ENCODE measurements around the gene WHRN. TPM values are rescaled to one million over a fixed set of nuclear protein-coding genes. Genes with fewer than 3 reads are reported as not detected.
A peak's percentile ranks its signal among the peaks of the same experiment; 100 is the strongest.

Gene WHRN
- total RNA-seq, 1 experiment from 2014 or later = 24.3 TPM

GRCh38 chr9:114511978-114512874 lies 7.0 kb upstream of the WHRN start (continued):
- TF ChIP-seq E2F5 (CRISPR knock-in tag; IDR thresholded peaks at IDR 0.05) (no peak), ZNF512 (CRISPR knock-in tag; IDR thresholded peaks at IDR 0.05; ENCODE audit: borderline replicate concordance) (no peak), E2F4 (CRISPR knock-in tag; IDR thresholded peaks at IDR 0.05; ENCODE audit: borderline replicate concordance, low read depth) (no peak), ZNF396 (CRISPR knock-in tag; IDR thresholded peaks at IDR 0.05; ENCODE audit: borderline replicate concordance) (no peak), ZNF281 (CRISPR knock-in tag; IDR thresholded peaks at IDR 0.05) (no peak), SMAD4 (CRISPR knock-in tag; IDR thresholded peaks at IDR 0.05) (no peak), GABPB1 (CRISPR knock-in tag; IDR thresholded peaks at IDR 0.05) (no peak), MAX (CRISPR knock-in tag; IDR thresholded peaks at IDR 0.05) (no peak), MXD4 (CRISPR knock-in tag; IDR thresholded peaks at IDR 0.05; ENCODE audit: borderline replicate concordance) (no peak), ZNF219 (CRISPR knock-in tag; IDR thresholded peaks at IDR 0.05; ENCODE audit: borderline replicate concordance) (no peak), ZNF532 (CRISPR knock-in tag; IDR thresholded peaks at IDR 0.05; ENCODE audit: borderline replicate concordance) (no peak), NR2C2 (CRISPR knock-in tag; IDR thresholded peaks at IDR 0.05) (no peak)

- POLR2A ChIA-PET = interaction anchor here (0.5 kb wide), 1 partner anchor 89 kb away, joined by 3 read pairs; no protein-coding TSS in a partner anchor
- H3K4me1 Mint-ChIP-seq = peaks cover 38% of the 10 kb centered on the region
- CTCF ChIA-PET = interaction anchor here (1.0 to 3.0 kb wide), 6 partner anchors 23 to 169 kb away, joined by 3 to 16 read pairs (median 7); no protein-coding TSS in a partner anchor
- H3K9me3 Mint-ChIP-seq = no peaks in the 10 kb centered on the region
- peak overlapping the region; percentile 57 for H3K27ac Mint-ChIP-seq
- 0 out of 2 replicates have a peak, but pooled peaks have one; percentile 2 for ATAC-seq
- H3K27me3 Mint-ChIP-seq (ENCODE audit: low read depth) = peaks cover 19% of the 10 kb centered on the region
- no peaks in the 10 kb centered on the region for H3K36me3 Mint-ChIP-seq
- no peak for DNase-seq (ENCODE audit: low spot score)
- no peak overlapping the region for H3K4me3 Mint-ChIP-seq
- TF ChIP-seq HMGXB4 (CRISPR knock-in tag; IDR thresholded peaks at IDR 0.05) (no peak), SMAD3 (CRISPR knock-in tag; IDR thresholded peaks at IDR 0.05; ENCODE audit: borderline replicate concordance) (no peak), ZNF138 (CRISPR knock-in tag; conservative IDR thresholded peaks at IDR 0.05) (no peak), GTF2I (CRISPR knock-in tag; conservative IDR thresholded peaks at IDR 0.05) (no peak), ATF3 (CRISPR knock-in tag; conservative IDR thresholded peaks at IDR 0.05) (no peak), MAX (CRISPR knock-in tag; IDR thresholded peaks at IDR 0.05) (no peak), E2F5 (CRISPR knock-in tag; IDR thresholded peaks at IDR 0.05) (no peak), NFYB (CRISPR knock-in tag; conservative IDR thresholded peaks at IDR 0.05; ENCODE audit: low read depth) (no peak), ZNF263 (CRISPR knock-in tag; IDR thresholded peaks at IDR 0.05; ENCODE audit: low read depth) (no peak)
These were observed 2.5 kb upstream of the WHRN start for GRCh38 chr9:114507726-114508125.
